Measurements from ENCODE around the gene GRIN2B.

GRIN2B gene

DNA sequence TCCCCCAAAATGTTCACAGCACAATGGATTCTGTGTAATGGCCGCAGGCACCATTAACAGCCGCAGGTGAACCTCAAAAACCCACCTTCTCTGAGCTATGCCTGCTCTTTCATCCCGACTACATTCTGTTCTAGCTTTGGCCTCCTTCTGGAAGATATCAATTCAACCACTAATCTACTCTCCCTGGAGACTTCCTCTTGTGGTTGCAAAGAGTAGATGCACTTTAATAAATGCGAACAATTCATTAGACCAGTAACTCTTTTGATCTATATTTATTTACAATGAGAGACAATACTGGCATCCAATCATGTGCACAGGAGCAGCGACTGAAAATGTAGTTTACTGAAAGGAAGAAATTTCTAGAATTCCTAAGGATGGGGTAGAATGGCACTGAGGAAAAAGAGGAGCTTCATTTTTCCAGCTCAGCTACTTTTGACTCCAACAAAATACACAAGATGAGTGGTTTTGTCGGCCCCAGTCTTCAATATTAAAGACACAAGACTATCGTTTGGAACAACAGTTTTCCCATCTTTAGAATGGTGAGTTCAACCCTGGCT lies 5.3 kb downstream of the GRIN2B start:
- Histone ChIP-seq H3K4me1 (no peaks in the 10 kb centered on the region), H3K9ac (no peak overlapping the region), H3K36me3 (ENCODE audit: control insufficient read depth, insufficient read depth, low read length) (no peaks in the 10 kb centered on the region), H3K4me2 (ENCODE audit: low read length) (no peak overlapping the region), H3K27ac (no peak overlapping the region), H3K4me3 (ENCODE audit: low read depth, low read length) (no peak overlapping the region), H3K9me3 (ENCODE audit: control insufficient read depth, low read length) (no peaks in the 10 kb centered on the region), H3K27me3 (ENCODE audit: control insufficient read depth, insufficient read depth, low read length) (peaks cover 4% of the 10 kb centered on the region), H3K79me2 (no peaks in the 10 kb centered on the region), H2AFZ (no peak overlapping the region)
- TF ChIP-seq, protein P1, sequence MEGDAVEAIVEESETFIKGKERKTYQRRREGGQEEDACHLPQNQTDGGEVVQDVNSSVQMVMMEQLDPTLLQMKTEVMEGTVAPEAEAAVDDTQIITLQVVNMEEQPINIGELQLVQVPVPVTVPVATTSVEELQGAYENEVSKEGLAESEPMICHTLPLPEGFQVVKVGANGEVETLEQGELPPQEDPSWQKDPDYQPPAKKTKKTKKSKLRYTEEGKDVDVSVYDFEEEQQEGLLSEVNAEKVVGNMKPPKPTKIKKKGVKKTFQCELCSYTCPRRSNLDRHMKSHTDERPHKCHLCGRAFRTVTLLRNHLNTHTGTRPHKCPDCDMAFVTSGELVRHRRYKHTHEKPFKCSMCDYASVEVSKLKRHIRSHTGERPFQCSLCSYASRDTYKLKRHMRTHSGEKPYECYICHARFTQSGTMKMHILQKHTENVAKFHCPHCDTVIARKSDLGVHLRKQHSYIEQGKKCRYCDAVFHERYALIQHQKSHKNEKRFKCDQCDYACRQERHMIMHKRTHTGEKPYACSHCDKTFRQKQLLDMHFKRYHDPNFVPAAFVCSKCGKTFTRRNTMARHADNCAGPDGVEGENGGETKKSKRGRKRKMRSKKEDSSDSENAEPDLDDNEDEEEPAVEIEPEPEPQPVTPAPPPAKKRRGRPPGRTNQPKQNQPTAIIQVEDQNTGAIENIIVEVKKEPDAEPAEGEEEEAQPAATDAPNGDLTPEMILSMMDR (IDR thresholded peaks at IDR 0.05): no peak

DNA sequence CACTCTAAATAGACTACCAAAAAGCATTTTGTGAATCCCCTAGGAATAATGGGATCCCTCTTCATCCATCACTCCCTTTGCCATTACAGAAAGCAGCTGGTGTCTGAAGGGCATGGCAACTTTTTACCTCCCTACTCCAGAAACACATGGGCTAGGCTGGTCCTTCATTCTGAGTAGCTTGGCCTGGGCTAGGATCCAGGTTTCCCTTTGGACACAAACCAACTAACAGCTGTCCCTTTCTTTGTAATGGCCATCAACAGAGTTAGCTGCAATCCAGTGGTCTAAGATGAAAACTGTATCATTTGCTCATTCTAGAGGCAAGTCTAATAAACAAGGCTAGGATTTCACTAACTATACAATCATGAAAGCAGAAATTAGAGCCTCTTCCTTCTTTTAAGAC lies 7.4 kb downstream of the GRIN2B start:
- H3K4me2 ChIP-seq (ENCODE audit: low read length): no peak overlapping the region
- H3K27me3 ChIP-seq (ENCODE audit: control insufficient read depth, insufficient read depth, low read length): peaks cover 4% of the 10 kb centered on the region
- no peak overlapping the region for H2AFZ ChIP-seq
- no peaks in the 10 kb centered on the region for H3K36me3 ChIP-seq (ENCODE audit: control insufficient read depth, insufficient read depth, low read length)
- no peak overlapping the region for H3K4me3 ChIP-seq (ENCODE audit: low read depth, low read length)
- H3K9ac ChIP-seq: no peak overlapping the region
- no peaks in the 10 kb centered on the region for H3K4me1 ChIP-seq
- no peaks in the 10 kb centered on the region for H3K79me2 ChIP-seq
- H3K27ac ChIP-seq: no peak overlapping the region
- no peaks in the 10 kb centered on the region for H3K9me3 ChIP-seq (ENCODE audit: control insufficient read depth, low read length)
- TF ChIP-seq, protein P1 (IDR thresholded peaks at IDR 0.05): no peak

DNA sequence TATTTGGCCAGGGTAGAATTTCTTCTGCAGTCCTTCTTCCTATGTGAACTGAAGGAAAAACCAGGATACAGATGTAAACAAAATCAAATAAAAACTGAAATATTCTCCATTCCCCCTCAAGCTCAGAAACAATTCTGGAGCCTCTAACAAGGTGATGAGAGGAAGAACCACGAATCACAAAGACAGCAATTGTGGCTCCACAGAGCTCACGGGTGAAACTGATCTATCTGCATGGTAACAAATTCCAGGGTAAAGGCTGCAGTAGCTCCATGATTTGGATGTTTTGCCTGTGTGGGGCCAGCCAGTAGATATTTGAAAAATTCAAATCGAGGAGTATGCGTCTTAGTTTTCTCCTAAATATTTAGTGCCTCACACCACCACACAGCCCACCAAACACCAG lies 10.6 kb downstream of the GRIN2B start:
- TF ChIP-seq, protein P1 (IDR thresholded peaks at IDR 0.05): no peak
- no peaks in the 10 kb centered on the region for H3K79me2 ChIP-seq
- no peaks in the 10 kb centered on the region for H3K4me1 ChIP-seq
- H3K27me3 ChIP-seq (ENCODE audit: control insufficient read depth, insufficient read depth, low read length): no peaks in the 10 kb centered on the region
- H3K4me3 ChIP-seq (ENCODE audit: low read depth, low read length): no peak overlapping the region
- no peak overlapping the region for H3K4me2 ChIP-seq (ENCODE audit: low read length)
- H2AFZ ChIP-seq: no peak overlapping the region
- no peak overlapping the region for H3K27ac ChIP-seq
- no peak overlapping the region for H3K9ac ChIP-seq
- no peaks in the 10 kb centered on the region for H3K36me3 ChIP-seq (ENCODE audit: control insufficient read depth, insufficient read depth, low read length)
- no peaks in the 10 kb centered on the region for H3K9me3 ChIP-seq (ENCODE audit: control insufficient read depth, low read length)

DNA sequence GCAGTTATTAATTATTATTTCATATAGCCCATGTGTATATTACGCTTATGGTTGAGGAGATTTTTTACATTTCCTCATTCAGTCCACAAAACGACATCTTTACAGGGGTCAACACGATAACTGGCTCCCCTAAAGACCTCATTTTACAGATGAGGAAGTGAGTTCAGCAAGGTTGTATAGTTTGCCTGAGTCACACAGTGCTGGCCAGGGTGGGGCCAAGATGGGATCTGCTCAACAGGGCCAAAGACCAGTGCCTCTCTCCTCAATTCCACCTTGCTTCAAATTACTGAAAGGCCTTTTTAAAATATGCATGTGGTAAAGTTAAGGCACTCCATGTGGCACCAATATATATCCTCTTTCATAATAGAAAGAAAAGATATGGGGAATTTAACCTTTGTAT lies 13.1 kb downstream of the GRIN2B start:
- Histone ChIP-seq H3K4me3 (ENCODE audit: low read depth, low read length) (no peak overlapping the region), H3K9me3 (ENCODE audit: control insufficient read depth, low read length) (no peaks in the 10 kb centered on the region), H3K4me2 (ENCODE audit: low read length) (no peak overlapping the region), H2AFZ (no peak overlapping the region), H3K36me3 (ENCODE audit: control insufficient read depth, insufficient read depth, low read length) (no peaks in the 10 kb centered on the region), H3K79me2 (no peaks in the 10 kb centered on the region), H3K27ac (no peak overlapping the region), H3K9ac (no peak overlapping the region), H3K27me3 (ENCODE audit: control insufficient read depth, insufficient read depth, low read length) (no peaks in the 10 kb centered on the region), H3K4me1 (no peaks in the 10 kb centered on the region)
- TF ChIP-seq, protein P1 (IDR thresholded peaks at IDR 0.05): no peak

DNA sequence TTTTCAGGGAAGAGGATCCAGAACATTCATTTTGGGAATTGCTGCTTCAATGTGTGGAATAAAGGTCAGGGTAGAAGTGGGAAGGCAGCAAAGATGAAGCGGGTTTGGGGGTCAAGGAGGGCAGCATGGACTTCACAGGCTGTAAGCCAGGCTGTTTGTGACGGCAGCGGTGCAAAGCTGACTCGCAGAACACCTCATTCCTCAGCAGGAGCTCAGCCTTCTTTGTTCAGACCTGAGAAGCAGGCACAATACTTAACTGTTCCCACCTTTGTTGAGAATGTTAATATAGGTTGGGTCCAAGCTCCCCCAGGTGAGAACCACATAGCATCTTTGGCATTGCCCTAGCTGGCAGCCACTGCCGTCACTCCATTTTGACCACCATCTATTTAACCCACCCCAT lies 16.7 kb downstream of the GRIN2B start:
- no peaks in the 10 kb centered on the region for H3K36me3 ChIP-seq (ENCODE audit: control insufficient read depth, insufficient read depth, low read length)
- no peak overlapping the region for H3K4me2 ChIP-seq (ENCODE audit: low read length)
- TF ChIP-seq, protein P1 (IDR thresholded peaks at IDR 0.05): no peak
- H3K27ac ChIP-seq: no peak overlapping the region
- no peaks in the 10 kb centered on the region for H3K79me2 ChIP-seq
- H2AFZ ChIP-seq: no peak overlapping the region
- H3K4me1 ChIP-seq: no peaks in the 10 kb centered on the region
- H3K9me3 ChIP-seq (ENCODE audit: control insufficient read depth, low read length): no peaks in the 10 kb centered on the region
- H3K9ac ChIP-seq: no peak overlapping the region
- H3K4me3 ChIP-seq (ENCODE audit: low read depth, low read length): no peak overlapping the region
- H3K27me3 ChIP-seq (ENCODE audit: control insufficient read depth, insufficient read depth, low read length): no peaks in the 10 kb centered on the region

Measured in parathyroid adenoma (tissue), 2 donors.